Measurements from ENCODE around the gene KDELR3. TPM values are rescaled to one million over a fixed set of nuclear protein-coding genes. Genes with fewer than 3 reads are reported as not detected.

The KDELR3 gene
- total and polyA plus RNA-seq, 2 donors (not counting 3 experiments of a cell fraction or from before 2014, with no cell fraction given): 28.6 to 61.3 TPM

- POLR2A ChIA-PET: interaction anchor here (0.7 kb wide), 1 partner anchor 498 kb away, joined by 4 read pairs; no protein-coding TSS in a partner anchor
- Histone ChIP-seq H3K36me3 (ENCODE audit: control insufficient read depth in 2 of 2, extremely low read depth in 1 of 2, insufficient read depth in 2 of 2, low read length in 2 of 2) (no peaks in the 10 kb centered on the region), H3K79me2 (ENCODE audit: control insufficient read depth, insufficient read depth, low read length) (no peaks in the 10 kb centered on the region), H3K9me1 (replicated peaks; ENCODE audit: control insufficient read depth, extremely low read depth, insufficient read depth, low read length) (no peaks in the 10 kb centered on the region), H3K9ac (replicated peaks; ENCODE audit: extremely low read depth, insufficient read depth, low read length) (no peak overlapping the region), H2AFZ (ENCODE audit: low read depth, low read length) (no peak overlapping the region), H3K4me3 (replicated peaks in 1 of 3; ENCODE audit: insufficient read depth in 1 of 3, low read depth in 1 of 3, low read length in 3 of 3) (no peak overlapping the region), H3K9me3 (replicated peaks; ENCODE audit: control insufficient read depth, insufficient read depth, low read length) (no peaks in the 10 kb centered on the region), H3K4me2 (ENCODE audit: insufficient read depth, low read length) (no peak overlapping the region), H3K27me3 (ENCODE audit: control insufficient read depth in 2 of 2, insufficient read depth in 2 of 2, low read length in 2 of 2) (no peaks in the 10 kb centered on the region), H4K20me1 (replicated peaks; ENCODE audit: control insufficient read depth, extremely low read depth, insufficient read depth, low read length) (no peaks in the 10 kb centered on the region), H3K27ac (ENCODE audit: insufficient read depth, low read depth, low read length) (no peak overlapping the region), H3K4me1 (ENCODE audit: control insufficient read depth, extremely low read depth, insufficient read depth, low read length) (no peaks in the 10 kb centered on the region)
- dilution Hi-C loops (cut with MboI; ENCODE audit: extremely low pct_ligation_motif_present, low sequenced_read_pairs) (no loop called here), intact Hi-C loops (cut with micrococcal nuclease) (no loop called here)
- DNase-seq (ENCODE audit: low read depth, low spot score) (no peak), FAIRE-seq (no peak)
- CTCF ChIA-PET: interaction anchor here (1.0 kb wide), 1 partner anchor 323 kb away, joined by 3 read pairs; no protein-coding TSS in a partner anchor
- BruUV-seq (replicated peaks): no TSS peak
- TF ChIP-seq MYC (IDR thresholded peaks at IDR 0.05; ENCODE audit: low read depth, low read length) (no peak), FOS (IDR thresholded peaks at IDR 0.05; ENCODE audit: borderline replicate concordance, insufficient read depth, low read length) (no peak)
Measured at GRCh38 chr22:38422611-38423511, 45.0 kb upstream of the KDELR3 start.

DNA sequence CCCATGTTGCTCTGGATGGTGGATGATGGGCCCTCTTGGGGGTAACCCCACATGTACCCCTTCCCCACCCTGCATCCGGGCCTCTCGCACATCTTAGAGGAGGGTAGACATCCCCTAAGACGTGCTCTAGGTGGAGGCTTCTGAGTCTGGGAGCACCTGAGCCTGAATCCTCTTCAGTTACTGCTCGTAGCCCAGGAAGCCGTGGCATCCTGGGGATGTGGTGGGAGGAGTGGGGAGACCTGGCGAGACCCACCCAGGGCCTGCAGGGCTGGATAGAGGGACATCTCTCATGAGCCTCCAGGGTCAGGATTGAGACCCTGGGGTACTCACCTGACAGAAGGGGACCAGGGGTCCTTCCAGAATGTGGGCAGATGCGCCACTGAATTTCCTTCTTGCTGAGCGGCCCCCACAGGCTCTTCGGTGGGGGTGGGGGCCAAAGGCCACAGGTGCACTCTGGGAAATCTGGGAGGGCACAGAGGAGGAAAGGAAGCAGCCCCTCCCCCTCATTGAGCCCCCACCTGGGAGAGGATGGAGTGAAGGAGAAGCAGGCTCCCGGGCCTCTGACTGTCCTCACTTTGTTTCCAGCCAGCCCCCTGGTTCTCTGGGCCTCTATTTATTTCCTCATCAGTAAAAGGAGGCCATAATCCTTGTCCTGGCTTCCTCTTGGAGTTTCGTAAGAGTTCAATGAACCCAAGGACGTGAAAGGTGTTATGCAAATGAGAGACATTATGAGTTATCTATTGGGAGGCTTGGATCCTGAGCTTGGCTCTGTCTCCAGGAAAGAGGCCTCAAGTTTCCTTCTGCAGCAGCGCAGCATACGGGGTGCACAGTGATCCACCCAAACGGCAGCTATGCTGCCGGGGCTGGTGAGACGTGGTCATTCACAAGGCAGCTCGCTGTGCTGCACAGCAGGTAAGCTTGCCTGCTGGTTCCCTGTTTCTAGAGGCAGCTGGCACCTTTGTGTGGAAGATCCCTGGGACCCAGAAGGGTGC lies 44.1 kb upstream of the KDELR3 start:
- BruUV-seq (replicated peaks): no TSS peak
- Histone ChIP-seq H3K9me1 (replicated peaks; ENCODE audit: control insufficient read depth, extremely low read depth, insufficient read depth, low read length) (no peaks in the 10 kb centered on the region), H3K27ac (ENCODE audit: insufficient read depth, low read depth, low read length) (no peak overlapping the region), H4K20me1 (replicated peaks; ENCODE audit: control insufficient read depth, extremely low read depth, insufficient read depth, low read length) (no peaks in the 10 kb centered on the region), H3K4me1 (ENCODE audit: control insufficient read depth, extremely low read depth, insufficient read depth, low read length) (no peaks in the 10 kb centered on the region), H3K4me3 (replicated peaks in 1 of 3; ENCODE audit: insufficient read depth in 1 of 3, low read depth in 1 of 3, low read length in 3 of 3) (no peak overlapping the region), H3K4me2 (ENCODE audit: insufficient read depth, low read length) (no peak overlapping the region), H3K9me3 (replicated peaks; ENCODE audit: control insufficient read depth, insufficient read depth, low read length) (no peaks in the 10 kb centered on the region), H3K27me3 (ENCODE audit: control insufficient read depth in 2 of 2, insufficient read depth in 2 of 2, low read length in 2 of 2) (no peaks in the 10 kb centered on the region), H3K79me2 (ENCODE audit: control insufficient read depth, insufficient read depth, low read length) (no peaks in the 10 kb centered on the region), H3K36me3 (ENCODE audit: control insufficient read depth in 2 of 2, extremely low read depth in 1 of 2, insufficient read depth in 2 of 2, low read length in 2 of 2) (no peaks in the 10 kb centered on the region), H3K9ac (replicated peaks; ENCODE audit: extremely low read depth, insufficient read depth, low read length) (no peak overlapping the region), H2AFZ (ENCODE audit: low read depth, low read length) (no peak overlapping the region)
- no peak for DNase-seq (ENCODE audit: low read depth, low spot score)
- intact Hi-C loops (cut with micrococcal nuclease) (no loop called here), dilution Hi-C loops (cut with MboI; ENCODE audit: extremely low pct_ligation_motif_present, low sequenced_read_pairs) (no loop called here)
- TF ChIP-seq POLR2A (IDR thresholded peaks at IDR 0.05; ENCODE audit: low read depth, low read length): no peak
- TF ChIP-seq MAX (IDR thresholded peaks at IDR 0.05; ENCODE audit: insufficient read depth, insufficient read length): no peak
- no peak for TF ChIP-seq EZH2 (IDR thresholded peaks at IDR 0.05; ENCODE audit: borderline replicate concordance, low read depth, low read length, severe bottlenecking)
- no peak for TF ChIP-seq CTCF (IDR thresholded peaks at IDR 0.05; ENCODE audit: extremely low read depth in 1 of 2, insufficient read depth in 1 of 2, low read depth in 1 of 2, low read length in 2 of 2)
- TF ChIP-seq FOS (IDR thresholded peaks at IDR 0.05; ENCODE audit: borderline replicate concordance, insufficient read depth, low read length): no peak
- TF ChIP-seq MYC (IDR thresholded peaks at IDR 0.05; ENCODE audit: low read depth, low read length): no peak
- no peak for TF ChIP-seq POLR2AphosphoS5 (IDR thresholded peaks at IDR 0.05; ENCODE audit: insufficient read depth, low read depth, low read length)
- no peak for TF ChIP-seq GATA2 (IDR thresholded peaks at IDR 0.05; ENCODE audit: insufficient read depth, insufficient read length, low read depth, low read length)
- no peak for TF ChIP-seq JUN (IDR thresholded peaks at IDR 0.05; ENCODE audit: borderline replicate concordance, insufficient read depth, insufficient read length, low read depth)
- CTCF ChIA-PET: no interaction called here
- POLR2A ChIA-PET: interaction anchor here (0.6 kb wide), 1 partner anchor 11 kb away, joined by 5 read pairs; no protein-coding TSS in a partner anchor
- no peak for FAIRE-seq

Measured in endothelial cell of umbilical vein (primary cell).